AML-193 (cell line): ENCODE results near the gene USP20.

ENCODE experiments used
- DNase-seq, 2 experiments: peaks; one replicate each; lab custom pipeline; 2025; lab: John Stamatoyannopoulos, UW

USP20 gene

GRCh38 chr9:129919841-129920240 lies 84.6 kb downstream of the USP20 start:
- DNase-seq, result peak; percentile 17 to 61

DNA sequence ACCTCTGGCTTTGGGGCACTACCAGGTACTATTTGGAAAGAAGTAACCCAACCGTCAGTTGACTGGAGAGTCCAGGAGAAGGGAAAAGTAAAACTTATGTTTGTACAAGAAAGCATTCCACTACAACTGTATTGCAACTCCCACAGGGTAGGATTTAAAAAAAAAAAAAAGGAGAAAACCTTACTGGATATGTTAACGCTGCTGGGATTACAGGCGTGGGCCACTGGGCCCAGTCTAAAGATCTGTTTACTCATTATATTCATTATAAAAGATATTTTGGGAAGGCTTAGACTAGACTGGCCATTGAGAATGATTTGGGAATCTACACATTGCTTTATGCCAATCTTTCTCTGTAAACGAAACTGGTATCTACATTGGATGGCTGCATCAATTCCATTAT lies 86.6 kb downstream of the USP20 start:
- DNase-seq, result no peak

DNA sequence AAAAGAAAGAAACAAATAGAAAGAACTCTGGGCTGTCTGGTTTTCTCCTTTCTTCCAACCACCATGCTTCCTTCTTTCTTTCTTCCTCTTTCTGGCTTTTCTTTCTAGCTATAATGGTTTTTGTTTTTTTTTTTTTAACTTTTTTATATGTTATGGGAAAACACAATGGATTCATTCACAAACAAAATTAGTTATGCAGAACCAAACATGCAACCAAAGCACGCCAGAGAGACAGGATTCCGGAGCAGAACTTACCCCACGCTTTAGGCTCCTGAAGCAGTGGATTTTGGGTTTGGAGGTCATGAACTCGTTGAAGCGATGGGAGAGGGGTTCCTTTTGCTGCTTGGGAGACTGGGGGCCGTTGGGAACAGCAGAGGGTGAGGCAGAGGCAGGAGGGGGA lies 88.3 kb downstream of the USP20 start:
- no peak for DNase-seq

DNA sequence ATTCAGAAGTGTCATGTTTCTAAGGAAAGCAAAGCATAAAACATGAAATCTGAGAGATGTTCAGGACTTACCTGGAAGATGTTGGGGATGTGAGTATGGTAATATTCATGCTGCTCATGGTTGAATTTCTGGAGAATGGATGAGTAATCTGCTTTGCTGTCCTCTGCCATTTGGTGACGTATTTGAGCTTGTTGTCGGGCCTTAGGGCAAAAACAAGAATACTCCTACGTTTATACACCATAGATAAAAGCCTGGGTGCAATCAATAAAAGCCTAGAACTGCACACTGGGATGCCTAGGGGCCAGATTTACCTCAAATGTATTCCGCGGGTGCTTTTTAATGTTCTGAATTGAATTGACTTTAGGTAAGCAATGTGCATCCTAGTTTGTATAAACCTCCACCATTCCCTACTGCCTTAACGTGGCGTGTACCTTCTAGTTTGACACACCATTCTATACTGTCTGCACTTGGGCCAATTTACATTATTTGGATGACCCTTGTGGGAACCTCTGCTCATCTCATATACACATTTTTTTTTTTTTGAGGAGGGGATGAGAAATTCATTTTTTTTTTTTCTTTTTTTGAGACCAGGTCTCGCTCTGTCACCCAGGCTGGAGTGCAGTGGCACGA lies 94.4 kb downstream of the USP20 start:
- DNase-seq, result no peak

GRCh38 chr9:129930743-129931142 lies 95.5 kb downstream of the USP20 start:
- DNase-seq, result no peak
